ENCODE data around the gene LITAFD. TPM values are rescaled to one million over a fixed set of nuclear protein-coding genes. Genes with fewer than 3 reads are reported as not detected.

The LITAFD gene
- total RNA-seq, 4 donors from 2014 or later: not detected

GRCh38 chr16:8862309-8863130, 19.6 kb upstream of the LITAFD start:
- intact Hi-C loops (cut with DNase I; ENCODE audit: low total_unique reads): no loop called here
- no peak for DNase-seq
- no peaks in the 10 kb centered on the region for H3K9me3 ChIP-seq
- H3K36me3 ChIP-seq: no peaks in the 10 kb centered on the region
- 74 to 80% methylated on average over 10 to 14 of the region's 14 CpGs for WGBS, 2 donors (ENCODE audit: low coverage in 1 of 2)
- H3K27ac ChIP-seq: peak overlapping the region; percentile 58 to 71 (median 68)
- in situ Hi-C loops (cut with MboI; ENCODE audit: low pct_ligation_motif_present in 1 of 4, low pct_unique_long_range_greater_than_20kb in 1 of 4, low sequenced_read_pairs in 3 of 4): no loop called here
- peaks cover 33 to 65% (median 56%) of the 10 kb centered on the region in 4 donors for H3K4me1 ChIP-seq
- TF ChIP-seq POLR2AphosphoS5 (IDR thresholded peaks at IDR 0.05) (no peak), CTCF (IDR thresholded peaks at IDR 0.05) (no peak), EP300 (IDR thresholded peaks at IDR 0.05; ENCODE audit: low read depth) (no peak), POLR2A (IDR thresholded peaks at IDR 0.05) (no peak)
- no peaks in the 10 kb centered on the region for H3K27me3 ChIP-seq
- no peak overlapping the region for H3K4me3 ChIP-seq

GRCh38 chr16:8863594-8864424, 18.3 kb upstream of the LITAFD start:
- Histone ChIP-seq H3K4me3 (no peak overlapping the region), H3K4me1 (peaks cover 33 to 70% (median 61%) of the 10 kb centered on the region in 4 donors), H3K36me3 (no peaks in the 10 kb centered on the region), H3K27ac (peak overlapping the region; percentile 58 to 71 (median 68)), H3K27me3 (no peaks in the 10 kb centered on the region), H3K9me3 (no peaks in the 10 kb centered on the region)
- peak; percentile 71 for DNase-seq
- 63% methylated on average over 15 of the region's 17 CpGs; no CpG with 5 or more reads in 1 of the 2 donors for WGBS, 2 donors (ENCODE audit: low coverage in 1 of 2)
- intact Hi-C loops (cut with DNase I; ENCODE audit: low total_unique reads): no loop called here
- in situ Hi-C loops (cut with MboI; ENCODE audit: low pct_ligation_motif_present in 1 of 4, low pct_unique_long_range_greater_than_20kb in 1 of 4, low sequenced_read_pairs in 3 of 4): no loop called here
- peak in 2 of 5 experiments; percentile 17 to 31 for TF ChIP-seq CTCF (IDR thresholded peaks at IDR 0.05)
- TF ChIP-seq POLR2A (IDR thresholded peaks at IDR 0.05): no peak
- TF ChIP-seq POLR2AphosphoS5 (IDR thresholded peaks at IDR 0.05): peak in 1 of 3 donors; percentile 27

GRCh38 chr16:8864480-8865110, 17.6 kb upstream of the LITAFD start:
- no peak overlapping the region for H3K4me3 ChIP-seq
- DNase-seq: no peak
- peak overlapping the region; percentile 0 to 71 (median 38) for H3K27ac ChIP-seq
- peaks cover 36 to 74% (median 63%) of the 10 kb centered on the region in 4 donors for H3K4me1 ChIP-seq
- WGBS, 2 donors (ENCODE audit: low coverage in 1 of 2): 55% methylated on average over 13 of the region's 13 CpGs; no CpG with 5 or more reads in 1 of the 2 donors
- intact Hi-C loops (cut with DNase I; ENCODE audit: low total_unique reads) (no loop called here), in situ Hi-C loops (cut with MboI; ENCODE audit: low pct_ligation_motif_present in 1 of 4, low pct_unique_long_range_greater_than_20kb in 1 of 4, low sequenced_read_pairs in 3 of 4) (no loop called here)
- H3K9me3 ChIP-seq: no peaks in the 10 kb centered on the region
- no peaks in the 10 kb centered on the region for H3K27me3 ChIP-seq
- H3K36me3 ChIP-seq: no peaks in the 10 kb centered on the region
- TF ChIP-seq EP300 (IDR thresholded peaks at IDR 0.05; ENCODE audit: low read depth): no peak
- no peak for TF ChIP-seq POLR2A (IDR thresholded peaks at IDR 0.05)
- no peak for TF ChIP-seq POLR2AphosphoS5 (IDR thresholded peaks at IDR 0.05)

- TF ChIP-seq POLR2AphosphoS5 (IDR thresholded peaks at IDR 0.05) (no peak), CTCF (IDR thresholded peaks at IDR 0.05) (no peak), EP300 (IDR thresholded peaks at IDR 0.05; ENCODE audit: low read depth) (no peak)
- no peaks in the 10 kb centered on the region for H3K36me3 ChIP-seq
- intact Hi-C loops (cut with DNase I; ENCODE audit: low total_unique reads): no loop called here
- H3K9me3 ChIP-seq: no peaks in the 10 kb centered on the region
- H3K4me1 ChIP-seq: peaks cover 38 to 81% (median 60%) of the 10 kb centered on the region in 4 donors
- in situ Hi-C loops (cut with MboI; ENCODE audit: low pct_ligation_motif_present in 1 of 4, low pct_unique_long_range_greater_than_20kb in 1 of 4, low sequenced_read_pairs in 3 of 4): no loop called here
- no peak for DNase-seq
- WGBS, 2 donors (ENCODE audit: low coverage in 1 of 2): 91% methylated on average over 14 of the region's 14 CpGs; no CpG with 5 or more reads in 1 of the 2 donors
- H3K27ac ChIP-seq: peak overlapping the region in 3 of 4 donors; percentile 94 to 96 (median 95)
- no peak overlapping the region for H3K4me3 ChIP-seq
- H3K27me3 ChIP-seq: no peaks in the 10 kb centered on the region
Observed at GRCh38 chr16:8865145-8865882, 16.8 kb upstream of the LITAFD start.
